ENCODE measurements around the gene GABRP.
"Not testable (repeated sequence)": the region's sequence is repeated elsewhere in the genome, so short reads cannot be mapped to it uniquely, and the experiment has no call there.

The GABRP gene

DNA sequence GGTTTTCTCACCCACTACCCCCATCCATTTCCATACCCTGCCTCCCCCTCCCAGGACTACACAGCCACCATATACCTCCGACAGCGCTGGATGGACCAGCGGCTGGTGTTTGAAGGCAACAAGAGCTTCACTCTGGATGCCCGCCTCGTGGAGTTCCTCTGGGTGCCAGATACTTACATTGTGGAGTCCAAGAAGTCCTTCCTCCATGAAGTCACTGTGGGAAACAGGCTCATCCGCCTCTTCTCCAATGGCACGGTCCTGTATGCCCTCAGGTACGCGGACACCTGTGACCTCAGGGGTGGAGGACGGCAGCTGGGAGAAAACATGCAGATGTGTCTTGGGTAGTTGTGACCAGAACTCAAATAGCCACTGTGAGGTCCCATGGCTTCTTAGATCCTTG lies 11.6 kb downstream of the GABRP start:
- DNase-seq = no peak

DNA sequence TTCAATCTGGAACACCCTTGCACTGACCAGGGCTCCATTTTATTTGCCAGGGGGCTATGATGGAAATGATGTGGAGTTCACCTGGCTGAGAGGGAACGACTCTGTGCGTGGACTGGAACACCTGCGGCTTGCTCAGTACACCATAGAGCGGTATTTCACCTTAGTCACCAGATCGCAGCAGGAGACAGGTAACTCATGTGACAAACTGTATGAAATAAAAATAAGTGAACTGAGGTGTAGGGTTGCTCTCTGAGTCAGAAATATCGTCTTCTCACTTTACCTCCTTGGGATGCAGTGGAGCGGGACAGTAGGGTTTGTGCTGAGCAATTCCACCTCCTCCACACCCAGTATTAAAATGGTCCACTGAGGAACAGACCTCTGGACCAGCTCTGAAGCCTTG lies 22.1 kb downstream of the GABRP start:
- no peak for DNase-seq

DNA sequence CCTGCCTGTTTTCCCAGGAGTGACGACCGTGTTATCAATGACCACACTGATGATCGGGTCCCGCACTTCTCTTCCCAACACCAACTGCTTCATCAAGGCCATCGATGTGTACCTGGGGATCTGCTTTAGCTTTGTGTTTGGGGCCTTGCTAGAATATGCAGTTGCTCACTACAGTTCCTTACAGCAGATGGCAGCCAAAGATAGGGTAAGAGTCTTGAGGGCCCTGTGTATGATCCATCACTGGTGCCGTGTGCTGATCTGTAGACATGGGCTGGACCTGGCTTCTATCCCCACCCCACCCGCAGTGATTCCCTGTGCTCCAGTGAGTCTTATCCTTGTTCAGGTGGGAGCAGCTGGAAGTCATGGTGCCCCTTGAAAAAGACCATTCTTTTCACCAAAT lies 26.0 kb downstream of the GABRP start:
- no peak for DNase-seq

DNA sequence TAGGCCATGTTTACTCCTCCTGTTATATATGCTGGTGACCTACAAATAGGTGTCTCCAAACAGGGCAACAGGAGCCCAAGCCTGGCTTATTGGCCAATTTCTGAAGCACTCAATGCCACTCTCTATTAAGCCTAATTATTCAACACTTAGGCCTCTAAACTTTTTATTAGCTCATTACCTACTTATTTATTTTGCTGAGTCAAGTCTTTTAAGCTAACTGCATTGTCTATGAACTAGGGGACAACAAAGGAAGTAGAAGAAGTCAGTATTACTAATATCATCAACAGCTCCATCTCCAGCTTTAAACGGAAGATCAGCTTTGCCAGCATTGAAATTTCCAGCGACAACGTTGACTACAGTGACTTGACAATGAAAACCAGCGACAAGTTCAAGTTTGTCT lies 28.2 kb downstream of the GABRP start:
- no peak for DNase-seq

DNA sequence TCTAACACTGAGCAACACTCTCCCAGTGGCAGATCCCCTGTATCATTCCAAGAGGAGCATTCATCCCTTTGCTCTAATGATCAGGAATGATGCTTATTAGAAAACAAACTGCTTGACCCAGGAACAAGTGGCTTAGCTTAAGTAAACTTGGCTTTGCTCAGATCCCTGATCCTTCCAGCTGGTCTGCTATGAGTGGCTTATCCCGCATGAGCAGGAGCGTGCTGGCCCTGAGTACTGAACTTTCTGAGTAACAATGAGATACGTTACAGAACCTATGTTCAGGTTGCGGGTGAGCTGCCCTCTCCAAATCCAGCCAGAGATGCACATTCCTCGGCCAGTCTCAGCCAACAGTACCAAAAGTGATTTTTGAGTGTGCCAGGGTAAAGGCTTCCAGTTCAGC lies 29.7 kb downstream of the GABRP start:
- DNase-seq = no peak

DNA sequence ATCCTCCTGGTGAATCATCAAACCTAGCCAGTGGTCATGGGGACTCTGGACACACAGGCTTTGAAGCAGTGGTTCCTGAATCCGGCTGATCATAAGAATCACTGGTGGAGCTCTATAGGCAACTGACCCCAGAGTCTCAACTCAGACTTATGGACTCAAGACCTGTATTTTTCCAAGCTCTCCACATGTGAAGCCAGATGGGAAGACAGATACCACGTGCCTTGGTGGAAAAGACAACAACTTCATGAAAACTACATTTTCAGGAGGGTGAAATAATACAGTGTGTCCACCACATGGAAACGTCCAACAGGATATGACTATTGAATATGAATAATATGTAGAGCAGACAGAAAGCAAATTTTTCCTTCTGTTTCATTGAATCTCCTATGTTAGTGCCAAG lies 33.7 kb downstream of the GABRP start:
- DNase-seq = no peak

DNA sequence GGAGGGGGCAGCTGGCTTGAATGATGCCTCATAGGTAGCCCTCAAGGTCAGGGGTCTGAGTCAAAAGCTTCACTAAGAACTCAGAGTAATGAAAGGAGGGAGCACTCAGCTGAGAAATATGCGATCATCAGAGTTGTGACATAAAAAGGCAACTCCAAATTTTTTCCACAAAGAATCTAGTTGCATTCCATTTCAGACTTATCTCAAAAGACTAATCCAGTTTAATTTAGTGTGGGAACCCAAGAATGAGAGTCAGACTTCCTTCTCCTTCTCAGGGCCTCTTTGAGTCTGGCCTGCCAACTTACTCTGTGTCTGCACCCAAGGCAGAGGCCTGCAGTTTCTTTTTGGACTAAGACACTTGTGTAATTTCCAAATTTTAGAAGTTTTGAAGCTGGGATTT lies 34.7 kb downstream of the GABRP start:
- DNase-seq = no peak

DNA sequence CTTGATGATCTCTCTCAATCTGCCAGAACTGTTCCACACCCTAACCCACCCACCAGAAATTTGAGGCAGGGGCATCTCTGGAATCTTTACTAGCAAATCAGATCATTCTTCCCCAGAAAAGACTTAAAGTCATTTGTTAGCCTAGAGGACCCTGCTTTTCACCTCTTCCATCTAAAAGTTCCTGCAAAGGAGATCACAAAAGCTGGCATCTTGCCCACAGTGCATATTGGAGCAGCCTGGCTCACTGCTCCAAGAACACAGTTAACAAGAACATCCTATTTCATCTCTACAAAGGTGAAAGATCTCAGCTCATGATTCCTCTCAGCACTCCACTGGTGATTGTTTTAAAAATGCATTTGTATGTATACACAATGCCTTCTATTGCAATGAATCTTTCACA lies 36.3 kb downstream of the GABRP start:
- DNase-seq = no peak

DNA sequence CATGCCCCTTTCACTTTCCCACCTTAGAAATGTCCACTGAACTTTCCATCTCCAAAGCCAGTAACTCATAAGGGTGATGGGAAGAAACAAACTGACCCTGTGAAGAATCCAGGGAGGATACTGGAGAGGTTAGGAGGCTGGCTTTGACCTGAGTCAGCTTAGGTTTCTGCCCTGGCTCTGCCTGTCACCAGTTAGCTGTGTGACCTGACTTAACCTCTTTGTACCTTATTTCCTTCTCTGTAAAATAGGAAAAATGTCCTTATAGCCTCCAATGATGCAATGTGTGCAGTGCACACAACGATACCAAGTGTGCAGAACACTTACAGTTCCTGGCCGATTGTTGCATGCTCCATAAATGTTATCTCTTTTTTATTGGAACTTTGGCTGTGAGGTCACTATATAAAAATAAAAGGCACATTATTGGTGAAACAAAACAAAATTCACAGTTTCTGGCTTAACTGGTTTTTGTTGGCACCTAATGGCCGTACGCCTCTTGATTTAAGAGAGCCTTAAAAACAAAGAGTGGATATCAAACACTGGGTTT lies 37.8 kb downstream of the GABRP start:
- no peak for DNase-seq

DNA sequence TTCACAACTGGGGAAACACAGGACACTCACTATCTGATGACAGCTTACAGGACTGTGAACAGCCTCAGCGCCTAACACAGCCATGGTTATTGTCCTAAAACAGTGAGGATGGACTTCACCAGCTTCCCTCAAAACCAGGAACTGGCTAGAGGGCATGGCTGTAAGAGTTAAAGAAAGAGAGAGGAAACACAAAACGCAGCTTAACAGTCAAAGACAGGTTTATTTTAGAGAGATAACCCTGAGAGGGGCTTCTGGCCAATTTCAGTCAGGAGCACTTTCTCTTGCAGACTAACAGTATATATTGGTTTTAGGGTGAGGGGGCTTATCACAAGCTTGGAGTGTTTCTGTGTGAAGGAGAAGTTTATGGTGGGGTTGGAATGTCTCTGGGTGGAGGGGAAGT lies 42.6 kb downstream of the GABRP start:
- DNase-seq = no peak

DNA sequence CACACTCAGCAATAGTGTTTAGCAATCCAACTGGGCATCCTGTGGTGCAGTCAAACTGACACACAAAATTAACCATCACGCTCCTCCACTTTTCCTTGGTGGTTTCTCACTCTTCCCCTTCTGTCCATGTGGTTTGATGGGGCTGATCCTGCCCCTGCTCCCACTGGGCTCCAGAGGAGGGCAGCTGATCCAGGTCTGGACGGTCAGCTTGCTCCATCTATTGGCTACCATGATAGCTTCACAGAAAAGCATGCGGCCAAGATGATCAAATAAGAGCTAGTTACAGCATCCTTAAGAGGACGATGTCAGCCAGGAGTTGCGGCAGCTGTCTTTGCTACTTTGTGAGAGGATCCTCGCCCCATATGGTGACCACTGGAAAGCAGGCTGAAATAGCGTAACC lies 48.7 kb downstream of the GABRP start:
- no peak for DNase-seq

DNA sequence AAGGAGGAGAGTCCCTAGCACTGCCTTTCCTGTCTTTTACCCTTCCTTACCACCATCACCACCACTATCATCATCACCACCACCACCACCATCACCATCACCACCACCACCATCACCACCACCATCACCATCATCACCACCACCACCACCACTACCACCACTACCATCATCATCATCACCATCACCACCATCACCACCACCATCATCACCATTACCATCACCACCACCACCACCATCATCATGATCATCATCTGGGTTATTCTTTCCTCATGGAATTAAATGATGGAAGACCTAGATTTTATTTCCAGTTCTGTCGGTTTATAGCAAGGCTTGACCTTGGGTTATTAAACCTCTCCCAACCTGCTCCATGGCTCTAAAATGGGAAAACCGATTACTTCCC lies 50.5 kb downstream of the GABRP start:
- DNase-seq = not testable (repeated sequence)

DNA sequence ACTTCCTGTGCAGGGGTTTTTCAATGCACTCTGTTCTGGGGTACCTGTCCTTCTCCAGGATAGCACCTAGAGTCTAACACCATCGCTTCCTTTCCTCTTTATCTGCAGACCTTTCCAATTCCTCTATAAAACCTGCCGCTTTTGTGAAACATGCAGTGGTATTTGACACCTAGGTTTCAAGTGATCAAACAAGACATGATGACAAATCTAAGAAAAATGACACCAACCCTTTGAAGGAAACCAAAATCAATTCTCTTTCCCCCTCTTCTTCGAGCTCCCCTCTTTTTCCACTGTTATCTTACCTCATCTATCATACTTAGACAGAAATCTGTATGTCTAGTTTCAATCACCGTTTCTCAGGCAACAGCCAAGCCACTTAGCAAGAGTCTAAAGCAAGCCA lies 52.7 kb downstream of the GABRP start:
- DNase-seq = no peak

DNA sequence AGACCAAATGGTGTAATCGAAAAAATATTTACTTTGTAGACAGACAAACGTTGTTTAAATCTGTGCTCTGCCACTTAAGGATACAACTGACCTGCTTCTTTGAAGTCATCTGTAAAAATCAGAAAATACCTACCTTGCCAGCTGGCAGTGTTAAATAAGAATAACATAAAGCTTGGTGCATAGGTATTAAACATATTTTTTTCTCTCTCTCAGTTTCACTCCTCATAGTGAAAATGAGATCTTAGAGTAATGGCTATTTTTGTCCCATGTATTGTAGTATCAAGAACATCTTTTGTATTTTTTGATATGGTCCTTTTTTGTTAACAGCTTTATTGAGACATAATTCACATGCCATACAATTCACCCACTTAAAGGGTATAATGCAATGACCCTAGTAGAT lies 60.3 kb downstream of the GABRP start:
- DNase-seq = no peak

DNA sequence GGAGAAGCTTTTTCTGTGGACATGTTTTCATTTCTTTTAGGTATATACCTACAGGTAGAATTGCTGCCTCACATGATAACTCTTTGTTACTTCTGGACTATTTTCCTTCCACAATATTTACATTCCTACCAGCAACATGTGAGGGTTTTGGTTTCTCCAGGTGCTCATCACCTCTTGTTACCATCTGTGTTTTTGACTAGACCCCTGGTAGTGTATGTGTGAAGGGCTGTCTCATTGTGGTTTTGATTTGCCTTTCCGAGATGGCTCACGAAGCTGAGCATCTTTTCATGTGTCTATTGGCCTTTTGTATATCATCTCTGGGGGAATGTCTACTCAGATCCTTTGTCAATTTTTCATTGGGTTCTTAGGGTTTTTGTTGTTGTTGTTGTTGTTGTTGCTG lies 61.1 kb downstream of the GABRP start:
- DNase-seq = no peak

DNA sequence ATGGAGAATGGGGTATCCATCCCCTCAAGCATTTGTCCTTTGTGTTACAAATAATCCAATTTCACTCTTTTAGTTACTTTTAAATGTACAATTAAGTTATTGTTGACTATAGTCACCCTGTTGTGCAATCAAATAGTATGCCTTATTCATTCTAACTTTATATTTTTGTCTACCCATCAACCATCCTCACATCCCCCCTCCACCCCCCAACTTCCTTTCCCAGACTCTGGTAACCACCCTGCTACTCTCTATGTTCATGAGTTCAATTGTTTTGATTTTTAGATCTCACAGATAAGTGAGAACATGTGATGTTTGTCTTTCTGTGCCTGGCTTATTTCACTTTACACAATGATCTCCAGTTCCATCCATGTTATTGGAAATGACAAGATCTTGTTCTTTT lies 62.9 kb downstream of the GABRP start:
- no peak for DNase-seq

DNA sequence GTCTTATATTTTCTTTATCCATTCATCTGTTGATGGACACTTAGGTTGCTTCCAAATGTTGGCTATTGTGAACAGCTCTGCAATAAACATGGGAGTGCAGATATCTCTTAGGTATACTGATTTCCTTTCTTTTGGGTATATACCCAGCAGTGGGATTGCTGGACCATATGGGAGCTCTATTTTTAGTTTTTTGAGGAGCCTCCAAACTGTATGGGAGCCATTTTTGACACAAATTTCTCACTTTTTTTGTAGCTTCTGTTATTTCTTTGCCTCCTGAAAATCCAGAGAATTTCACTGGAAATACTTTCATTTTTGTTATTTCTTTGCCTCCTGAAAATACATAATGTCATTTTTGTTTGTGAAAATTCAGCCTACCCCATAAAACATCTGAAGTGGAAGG lies 63.3 kb downstream of the GABRP start:
- DNase-seq = no peak

DNA sequence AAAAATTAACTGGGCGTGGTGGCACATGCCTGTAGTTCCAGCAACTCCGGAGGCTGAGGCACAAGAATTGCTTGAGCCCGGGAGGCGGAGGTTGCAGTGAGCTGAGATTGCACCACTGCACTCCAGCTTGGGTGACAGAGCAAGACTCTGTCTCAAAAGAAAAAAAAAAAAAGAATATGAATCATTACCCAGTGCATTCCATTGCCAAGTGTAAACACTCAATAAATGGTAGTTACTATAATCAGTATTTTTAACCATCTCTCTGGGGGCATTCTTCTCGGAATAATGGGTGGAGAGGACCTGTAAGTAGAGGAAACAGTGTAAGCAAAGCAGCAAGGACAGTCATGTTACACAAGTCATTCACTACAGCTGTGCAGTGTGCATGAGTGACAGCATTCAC lies 64.5 kb downstream of the GABRP start:
- DNase-seq = no peak

DNA sequence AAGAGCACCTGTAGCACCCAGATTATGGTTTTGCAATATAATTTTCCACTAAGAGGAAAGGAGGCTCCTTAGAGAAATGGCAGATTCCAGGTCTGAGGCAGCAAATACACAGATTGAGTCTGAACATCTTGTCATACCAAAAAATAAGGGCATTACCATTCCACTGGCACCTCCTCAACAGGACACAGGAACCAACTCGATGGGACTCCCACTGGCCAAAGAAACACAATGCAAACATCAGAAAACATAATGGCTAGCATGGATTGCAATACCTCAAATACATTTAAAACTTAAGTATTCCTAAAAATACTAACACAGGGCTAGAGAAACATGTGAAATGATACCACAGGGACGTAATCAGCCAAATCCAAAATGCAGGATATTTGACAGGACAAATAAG lies 65.8 kb downstream of the GABRP start:
- DNase-seq = no peak

DNA sequence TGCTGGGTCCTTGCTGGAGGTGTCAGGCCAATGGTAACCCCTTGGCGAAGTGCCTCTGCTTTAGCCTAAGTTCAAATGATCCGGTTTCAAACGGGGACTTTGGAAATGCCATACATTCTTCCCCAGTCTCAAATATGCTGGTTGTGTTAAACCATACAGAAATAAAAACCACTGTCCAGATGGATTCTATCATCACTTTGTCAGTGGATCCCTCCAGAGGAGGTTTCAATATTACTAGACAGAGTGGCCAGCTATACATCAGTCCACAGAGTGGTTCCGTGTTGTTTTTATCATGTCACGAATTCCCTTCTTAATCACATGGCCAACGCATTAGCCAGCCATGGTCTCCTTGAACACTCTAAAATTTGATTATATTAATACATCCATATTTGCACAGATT lies 71.0 kb downstream of the GABRP start:
- no peak for DNase-seq

DNA sequence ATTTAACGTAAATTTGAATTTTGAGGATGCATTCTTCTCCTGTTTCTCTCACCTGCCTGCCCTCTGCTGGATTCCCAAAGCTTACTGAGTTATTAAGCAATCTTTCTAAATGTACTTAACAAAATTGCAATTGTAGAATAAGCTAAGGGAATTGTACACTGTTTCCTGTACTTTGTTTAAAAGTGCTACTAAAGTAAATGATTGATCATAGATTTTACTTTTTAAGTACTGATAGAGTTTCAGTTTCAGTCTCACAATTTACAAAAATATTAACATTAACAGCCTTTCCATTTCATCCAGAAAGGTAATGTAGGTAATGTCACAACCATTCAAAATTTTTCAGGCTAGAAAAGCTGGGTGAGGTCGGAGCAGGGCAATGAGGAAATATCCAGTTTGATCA lies 73.5 kb downstream of the GABRP start:
- DNase-seq = no peak

DNA sequence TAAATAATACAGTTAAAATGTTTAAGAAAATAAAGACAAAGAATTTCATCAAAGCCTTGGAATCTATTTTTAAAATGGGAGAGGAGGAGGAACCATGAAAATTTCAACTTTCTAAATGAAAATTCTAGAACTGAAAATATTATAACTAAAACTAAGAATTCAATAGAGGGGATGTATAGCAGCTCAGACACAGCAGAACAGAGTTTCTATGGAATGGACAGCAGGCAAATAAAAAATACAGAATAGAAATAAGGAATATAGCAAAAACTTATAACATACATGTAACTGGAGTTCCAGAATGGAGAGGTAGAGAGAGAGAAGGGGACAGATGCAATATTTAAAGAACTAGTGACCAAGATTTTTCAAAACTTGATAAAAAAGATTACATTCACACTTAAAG lies 76.9 kb downstream of the GABRP start:
- no peak for DNase-seq

DNA sequence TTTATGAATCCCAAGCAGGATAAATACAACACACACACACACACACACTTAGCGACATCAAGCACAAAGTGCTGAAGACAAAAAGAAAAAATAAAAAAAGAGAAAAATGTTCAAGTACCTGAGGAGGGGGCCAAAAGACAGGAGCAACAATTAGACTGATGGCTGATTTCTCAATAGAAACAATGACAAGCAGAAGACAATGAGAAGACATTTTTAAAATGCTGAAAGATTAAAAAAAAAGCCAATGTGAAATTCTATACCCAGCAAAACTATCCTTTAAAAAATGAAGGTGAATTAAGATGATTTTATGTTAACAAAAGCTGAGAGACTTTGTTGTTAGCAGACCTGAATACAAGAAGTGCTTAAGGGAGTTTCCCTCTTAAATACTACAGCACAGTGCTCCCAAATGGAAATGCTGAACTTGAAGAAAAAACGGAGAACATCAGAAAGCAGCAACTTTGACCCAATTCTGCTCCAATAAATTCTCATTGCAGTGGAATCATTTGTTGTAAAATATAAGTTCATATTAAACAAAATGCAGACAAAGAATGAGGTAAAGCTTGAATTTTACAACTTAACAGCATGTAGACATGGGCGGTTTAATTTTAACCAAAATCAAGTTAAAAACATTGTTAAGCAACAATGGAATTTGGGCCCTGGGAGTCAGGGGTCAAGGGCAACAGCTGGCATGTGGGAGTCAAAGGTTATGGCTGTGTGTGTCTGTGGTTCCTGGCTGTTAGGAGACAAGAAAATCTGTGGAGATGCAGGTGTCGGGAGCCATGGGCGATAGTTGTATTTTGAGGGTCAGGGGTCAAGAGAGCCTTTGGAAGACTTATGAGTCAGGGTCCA lies 77.5 kb downstream of the GABRP start:
- no peak for DNase-seq

DNA sequence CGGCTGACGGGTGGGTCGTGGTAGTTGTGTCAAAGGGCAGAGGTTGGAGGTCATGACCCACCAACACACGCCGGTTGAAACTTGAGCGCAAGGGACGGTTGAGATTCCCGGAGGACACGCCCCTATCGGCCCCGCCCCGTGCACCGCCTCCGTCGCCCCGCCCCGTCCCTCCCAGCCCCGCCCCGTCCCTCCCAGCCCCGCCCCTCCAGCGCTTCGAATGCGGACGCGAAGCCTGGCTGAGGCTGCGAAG lies 78.1 kb downstream of the GABRP start:
- no peak for DNase-seq

Data from CD4-positive, alpha-beta T cell treated with Interleukin-17A for 4 hours (primary cell).